HG03097 (cell line): ENCODE results near the gene MORF4L1.
"Not testable (repeated sequence)": the region's sequence is repeated elsewhere in the genome, so short reads cannot be mapped to it uniquely, and the experiment has no call there.

Source experiments
- ATAC-seq: cut with Tn5 transposase; IDR thresholded peaks from one replicate; pipeline ENCODE4 v1.9.1; 2021; ENCODE audit not compliant: unreplicated experiment, low FRiP score

Gene MORF4L1

DNA sequence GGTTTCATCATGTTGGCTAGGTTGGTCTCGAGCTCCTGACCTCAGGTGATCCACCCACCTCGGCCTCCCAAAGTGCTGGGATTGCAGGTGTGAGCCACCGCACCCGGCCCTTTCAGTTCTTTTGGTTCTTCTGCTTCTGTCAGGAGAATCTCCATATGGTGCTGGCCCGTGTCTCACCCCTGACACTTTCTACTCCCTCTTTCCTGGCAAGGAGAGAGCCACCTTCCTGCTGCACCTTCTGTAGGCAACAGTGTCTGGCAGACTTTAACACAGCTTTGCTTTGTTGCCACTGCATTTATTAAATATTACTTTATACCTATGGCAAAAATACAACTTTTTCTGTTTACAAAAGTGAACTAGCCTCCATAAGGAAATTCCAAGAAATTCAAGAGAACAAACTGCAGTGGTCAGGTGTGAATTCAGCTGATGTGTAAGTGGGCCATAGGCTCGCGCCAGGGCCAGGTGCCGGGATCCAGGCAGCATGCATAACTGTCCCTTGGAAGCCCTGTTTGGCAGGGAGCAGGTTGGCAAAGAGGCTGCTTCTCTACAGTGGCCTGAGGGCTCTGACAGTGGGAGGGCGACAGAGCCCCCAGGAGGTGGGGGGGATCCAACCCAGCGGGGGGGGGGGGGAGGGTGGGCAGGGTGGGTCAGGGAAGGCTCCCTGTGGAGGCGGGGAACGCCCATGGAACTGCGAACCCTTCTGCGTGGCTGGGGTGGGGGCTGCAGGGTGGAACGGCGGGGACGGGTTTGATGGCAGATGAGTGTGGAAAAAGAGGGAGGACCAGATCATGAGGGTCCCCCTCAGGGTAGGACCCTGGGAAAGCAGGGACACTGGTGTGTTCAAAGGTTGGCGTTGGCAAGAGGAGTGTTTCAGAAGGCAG lies 51.0 kb downstream of the MORF4L1 start:
- no peak for ATAC-seq

DNA sequence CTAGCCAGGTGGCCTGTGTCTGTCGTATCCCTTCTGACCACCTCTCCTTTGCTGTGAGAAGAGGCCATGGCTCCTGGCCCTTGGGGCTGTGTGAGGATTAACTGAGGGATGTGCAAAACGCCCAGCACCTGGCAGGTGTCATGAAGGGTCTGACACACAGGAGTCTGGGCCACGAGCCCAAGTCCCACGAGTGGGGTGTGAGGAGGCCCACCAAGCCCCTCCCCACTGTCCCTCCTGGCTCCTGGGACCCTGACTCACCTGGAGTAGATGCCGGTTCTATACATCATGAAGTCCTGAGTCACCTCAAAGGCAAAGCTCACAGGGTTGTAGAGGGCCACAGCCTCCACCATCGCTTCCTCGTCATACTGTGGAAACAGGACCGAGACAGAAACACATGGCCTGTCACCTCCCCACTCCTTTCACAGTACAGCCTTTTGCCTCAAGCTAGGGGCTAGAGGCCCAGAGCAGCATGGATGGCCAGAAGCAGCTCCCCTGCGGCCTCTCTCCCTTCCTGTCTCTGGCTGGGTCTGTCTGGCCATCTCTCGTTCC lies 52.5 kb downstream of the MORF4L1 start:
- no peak for ATAC-seq

DNA sequence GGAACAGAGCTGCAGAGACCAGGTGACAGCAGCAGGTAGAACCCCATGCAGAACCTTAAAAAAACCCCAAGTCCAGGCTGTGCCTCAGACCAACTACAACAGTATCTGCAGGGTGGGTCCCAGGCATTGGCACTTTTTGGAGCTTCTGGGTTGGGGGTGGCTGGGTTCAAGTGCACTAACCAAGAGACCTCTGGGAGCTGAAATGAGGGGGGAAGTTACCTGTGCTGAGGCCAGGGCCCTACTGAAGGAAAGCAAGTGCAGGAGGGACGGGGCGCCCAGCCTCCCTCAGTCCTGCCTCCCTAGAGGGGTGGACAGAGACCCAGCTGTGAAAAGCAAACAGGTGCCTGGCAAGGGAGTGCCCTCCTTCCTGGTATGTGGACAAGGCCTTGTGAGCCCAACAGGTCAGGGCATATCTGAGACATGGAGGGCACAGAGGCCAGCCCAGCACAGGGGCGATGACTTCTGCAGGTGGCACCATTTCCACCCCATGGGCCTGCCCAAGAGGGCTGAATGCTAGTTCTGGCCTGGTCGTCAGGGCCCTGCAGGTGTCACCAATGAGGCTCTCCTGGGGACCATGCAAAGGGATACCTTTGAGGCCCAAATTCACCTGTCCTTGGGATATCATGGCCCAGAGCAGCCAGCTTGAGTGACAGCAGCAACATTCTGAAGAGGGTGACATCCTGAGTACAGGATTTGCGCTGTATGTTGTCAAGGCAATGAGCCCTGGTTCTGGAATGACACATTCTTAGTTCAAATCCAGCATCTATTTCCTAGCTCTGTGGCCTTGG lies 53.5 kb downstream of the MORF4L1 start:
- ATAC-seq: no peak

DNA sequence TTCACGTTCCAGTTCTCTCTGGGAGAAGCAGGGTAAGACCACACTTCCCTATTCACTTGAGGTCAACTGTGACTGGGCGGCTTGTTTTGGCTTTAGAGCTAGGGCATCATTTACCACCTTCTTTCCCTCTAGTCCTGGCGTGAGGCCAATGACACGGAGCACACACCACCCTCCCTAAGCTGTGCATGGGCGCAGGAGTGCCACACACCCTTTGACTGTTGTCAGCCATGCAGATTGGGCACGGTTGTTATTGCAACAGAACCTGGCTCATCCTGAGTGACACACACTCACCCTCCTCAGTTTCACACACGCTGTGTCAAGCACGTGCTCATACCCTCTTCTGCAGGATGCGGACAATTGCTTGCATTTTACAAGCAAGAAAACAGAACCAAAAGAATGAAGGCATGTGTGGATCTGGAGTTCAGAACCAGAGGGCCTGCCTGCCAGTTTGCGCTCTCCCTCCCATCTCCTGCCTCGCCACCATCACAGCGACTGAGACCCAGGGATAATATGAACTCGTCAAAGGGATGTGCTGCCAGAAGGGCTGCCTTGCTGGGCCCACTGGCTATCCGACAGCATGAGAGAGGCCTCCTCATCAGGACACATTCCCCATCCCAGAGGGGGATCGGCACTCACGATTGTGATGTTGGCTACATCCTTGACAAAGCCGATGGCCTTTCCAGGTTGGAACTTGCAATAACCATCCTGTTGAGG lies 54.5 kb downstream of the MORF4L1 start:
- ATAC-seq: no peak

DNA sequence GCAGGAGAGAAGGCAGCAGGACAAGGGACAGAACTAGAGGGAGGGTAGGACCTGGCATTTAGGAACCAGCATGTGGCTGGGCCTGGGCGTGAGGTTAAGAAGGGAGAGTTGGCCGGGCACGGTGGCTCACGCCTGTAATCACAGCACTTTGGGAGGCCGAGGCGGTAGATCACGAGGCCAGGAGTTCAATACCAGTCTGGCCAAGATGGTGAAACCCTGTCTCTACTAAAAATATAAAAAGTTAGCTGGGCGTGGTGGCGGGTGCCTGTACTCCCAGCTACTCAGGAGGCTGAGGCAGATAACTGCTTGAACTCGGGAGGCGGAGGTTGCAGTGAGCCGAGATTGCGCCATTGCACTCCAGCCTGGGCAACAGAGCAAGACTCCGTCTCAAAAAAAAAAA lies 55.5 kb downstream of the MORF4L1 start:
- ATAC-seq: not testable (repeated sequence)

DNA sequence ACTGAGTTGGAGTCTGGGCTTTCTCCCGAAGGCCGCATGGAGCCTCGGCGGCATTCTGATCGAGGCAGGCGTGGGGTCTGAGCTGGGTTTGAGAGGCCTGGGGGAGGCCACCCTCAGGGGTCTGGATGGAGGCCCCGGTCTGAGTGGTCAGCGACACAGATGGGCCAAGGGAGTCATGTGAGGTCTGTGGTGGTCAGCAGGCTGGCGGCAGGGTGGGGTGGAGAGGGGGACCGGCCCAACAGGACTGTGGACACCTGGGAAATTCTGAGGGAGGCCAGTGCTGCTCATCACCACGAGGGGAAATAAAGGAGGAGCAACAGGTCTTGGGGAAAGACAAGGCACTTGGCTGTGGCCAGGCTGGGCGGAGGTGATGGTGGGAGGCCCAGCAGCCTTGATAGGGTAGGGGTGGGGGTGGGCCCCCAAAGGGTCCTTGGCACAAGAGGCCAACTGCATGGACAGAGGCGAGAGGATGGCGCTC lies 56.0 kb downstream of the MORF4L1 start:
- no peak for ATAC-seq

DNA sequence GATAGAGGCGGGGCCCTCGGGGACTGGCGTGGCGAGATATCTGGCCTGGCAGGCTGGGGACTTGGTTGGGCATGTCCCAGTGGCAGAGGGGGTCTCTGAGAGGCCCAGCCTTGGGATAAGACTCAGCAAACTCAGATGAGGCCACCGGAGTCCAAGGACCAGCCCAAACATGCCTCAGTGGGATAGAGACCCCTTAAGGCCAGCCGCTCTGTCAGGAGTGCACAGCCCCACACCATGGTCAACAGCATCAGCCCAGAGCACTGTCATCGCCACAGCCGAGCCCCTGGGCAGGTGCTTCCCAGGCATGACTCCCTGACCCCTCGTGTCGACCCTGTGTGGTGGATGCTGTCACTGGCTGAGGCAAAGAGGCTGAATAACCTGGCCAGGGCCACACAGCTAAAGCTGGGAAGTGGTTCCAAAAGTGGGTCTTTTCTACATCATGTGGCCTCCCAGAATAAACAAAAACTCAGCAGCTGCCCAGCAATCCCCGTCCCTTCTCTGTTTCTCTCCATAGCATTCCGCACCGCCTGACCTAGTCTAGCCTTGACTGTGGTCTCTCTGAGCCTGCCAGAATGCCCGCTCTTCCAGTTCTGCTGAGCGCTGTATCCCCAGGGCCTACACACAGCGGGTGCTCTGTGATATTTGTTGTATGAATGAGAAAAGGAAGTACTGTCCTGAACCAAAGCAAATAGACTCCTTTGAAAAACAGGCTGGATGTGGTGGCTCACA lies 57.0 kb downstream of the MORF4L1 start:
- ATAC-seq: no peak

DNA sequence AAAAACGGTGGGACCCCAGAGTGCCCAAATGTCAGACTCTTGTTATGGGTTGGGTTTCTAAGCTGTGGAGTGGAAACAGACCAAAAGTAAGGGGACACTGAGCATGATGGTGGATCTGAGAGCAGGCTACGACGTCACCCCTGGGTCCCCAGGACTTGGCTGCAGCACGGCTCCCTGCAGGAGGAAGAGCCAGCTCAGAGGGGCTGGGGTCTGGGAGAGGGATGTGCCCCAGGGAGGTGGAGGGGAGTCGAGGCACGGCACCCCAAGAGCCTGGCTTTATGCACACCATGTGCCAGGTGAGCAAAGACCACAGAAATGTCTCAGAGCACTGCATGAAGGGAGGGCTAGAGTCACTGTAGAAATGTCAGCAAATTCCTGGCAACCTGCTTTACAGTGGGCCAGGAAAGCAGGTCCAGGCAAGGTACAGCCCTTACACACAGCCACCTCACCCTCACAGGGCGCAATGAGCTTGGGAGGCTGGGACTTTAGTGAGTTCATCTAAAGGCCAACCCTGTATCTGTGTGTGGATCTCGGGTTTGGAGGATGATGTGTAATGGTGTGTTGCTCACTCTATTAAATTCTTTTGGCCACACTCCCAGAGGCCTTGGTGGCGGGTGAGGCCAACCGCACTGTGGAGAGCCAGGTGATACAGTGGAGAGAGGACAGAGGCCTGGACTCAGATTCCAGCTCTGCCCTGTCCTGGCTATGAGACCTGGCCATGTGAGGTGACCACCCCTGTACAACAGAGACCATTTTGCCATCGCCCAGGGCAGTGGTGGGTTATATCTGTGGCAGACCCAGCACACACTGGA lies 58.1 kb downstream of the MORF4L1 start:
- no peak for ATAC-seq

DNA sequence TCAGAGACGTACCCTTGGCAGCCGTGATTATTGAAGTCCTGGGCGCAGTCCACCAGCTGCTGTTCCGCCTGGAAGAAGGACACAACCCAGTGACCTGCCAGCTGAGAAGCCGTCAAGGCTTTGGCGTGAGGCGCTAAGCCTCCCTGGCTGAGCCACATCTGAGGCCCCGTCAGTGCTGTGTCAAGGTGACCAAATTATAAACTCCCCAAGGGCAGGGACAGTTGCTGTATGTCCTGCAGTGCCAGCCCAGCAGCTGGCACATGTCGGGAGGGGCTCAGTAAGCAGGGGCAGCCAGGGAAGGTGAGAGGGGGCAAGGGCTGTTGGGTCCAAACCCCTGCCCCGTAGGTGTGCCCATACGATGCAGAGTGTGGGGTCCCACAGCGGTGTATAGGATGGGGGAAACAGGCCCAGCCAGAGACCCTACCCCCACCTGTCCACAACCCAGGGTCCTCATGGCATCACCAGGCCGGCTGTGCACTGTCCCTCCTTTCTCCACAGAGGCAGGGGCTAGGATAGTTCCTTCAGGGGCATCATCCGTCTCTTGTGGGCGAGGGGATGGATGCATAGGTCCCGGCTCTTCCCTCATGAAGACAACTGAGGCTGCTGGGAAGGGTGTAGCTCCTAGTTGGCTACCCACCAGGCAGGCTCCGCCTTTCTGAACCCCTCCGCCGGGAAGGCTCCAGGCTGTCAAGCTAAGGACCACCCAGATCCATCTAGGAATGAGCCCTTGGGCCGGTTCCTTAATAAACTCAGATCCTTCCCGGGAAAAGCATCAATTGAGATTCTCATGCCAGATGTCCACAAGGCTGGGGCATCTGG lies 59.0 kb downstream of the MORF4L1 start:
- no peak for ATAC-seq

DNA sequence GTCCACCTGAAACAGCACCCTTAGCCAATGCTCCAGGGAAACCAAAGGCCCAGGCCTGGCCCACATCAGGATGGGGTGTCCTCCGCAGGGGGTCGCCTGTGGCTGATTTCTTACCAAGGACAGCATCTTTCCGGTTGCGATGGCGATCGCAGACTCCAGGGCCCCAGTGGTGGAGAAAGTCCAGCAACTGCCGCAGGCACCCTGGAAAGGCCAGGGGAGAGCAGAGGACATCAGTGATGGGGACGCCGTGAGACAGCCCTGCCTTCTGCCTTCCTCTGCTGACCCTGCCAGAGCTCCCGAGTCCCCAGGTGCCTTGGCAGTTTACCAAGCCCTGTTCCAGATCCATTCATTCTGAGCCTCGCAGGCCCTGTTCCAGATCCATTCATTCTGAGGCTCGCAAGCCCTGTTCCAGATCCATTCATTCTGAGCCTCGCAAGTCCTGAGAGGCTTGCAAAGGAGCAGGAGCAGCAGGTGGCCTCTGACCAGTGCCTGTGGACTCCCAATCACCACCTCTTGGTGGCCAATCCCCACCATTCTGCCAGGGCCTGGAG lies 59.6 kb downstream of the MORF4L1 start:
- ATAC-seq: no peak

DNA sequence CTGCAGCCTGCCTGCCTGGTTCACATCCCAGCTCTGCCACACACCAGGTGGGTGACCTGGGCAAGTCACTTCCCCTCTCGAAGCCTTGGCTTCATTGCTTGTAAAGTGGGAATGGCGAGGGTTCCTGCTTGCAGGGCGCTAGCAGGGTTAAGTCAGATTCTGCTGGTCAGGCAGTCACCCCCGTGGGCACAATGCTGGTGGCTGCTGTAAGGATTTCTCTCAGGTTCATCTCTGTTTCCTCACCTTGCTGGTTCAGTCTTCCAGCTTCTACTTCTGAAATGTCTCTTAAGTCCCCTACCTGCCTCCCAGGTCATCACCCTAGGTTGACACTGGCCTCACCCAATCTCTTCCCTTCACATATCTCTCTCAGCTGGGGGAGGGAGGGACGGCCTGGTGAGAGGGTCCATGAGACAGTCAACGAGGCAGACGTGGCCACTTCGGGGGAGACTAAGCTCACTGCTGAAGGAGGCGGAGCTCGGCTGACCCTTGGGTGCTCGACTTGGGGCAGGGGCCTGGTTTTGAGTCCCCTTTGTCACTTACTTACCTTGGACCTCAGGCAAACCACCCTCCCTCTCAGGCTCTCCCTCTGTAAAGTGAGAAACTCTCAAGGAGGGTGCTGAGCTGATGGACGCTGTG lies 60.6 kb downstream of the MORF4L1 start:
- no peak for ATAC-seq

DNA sequence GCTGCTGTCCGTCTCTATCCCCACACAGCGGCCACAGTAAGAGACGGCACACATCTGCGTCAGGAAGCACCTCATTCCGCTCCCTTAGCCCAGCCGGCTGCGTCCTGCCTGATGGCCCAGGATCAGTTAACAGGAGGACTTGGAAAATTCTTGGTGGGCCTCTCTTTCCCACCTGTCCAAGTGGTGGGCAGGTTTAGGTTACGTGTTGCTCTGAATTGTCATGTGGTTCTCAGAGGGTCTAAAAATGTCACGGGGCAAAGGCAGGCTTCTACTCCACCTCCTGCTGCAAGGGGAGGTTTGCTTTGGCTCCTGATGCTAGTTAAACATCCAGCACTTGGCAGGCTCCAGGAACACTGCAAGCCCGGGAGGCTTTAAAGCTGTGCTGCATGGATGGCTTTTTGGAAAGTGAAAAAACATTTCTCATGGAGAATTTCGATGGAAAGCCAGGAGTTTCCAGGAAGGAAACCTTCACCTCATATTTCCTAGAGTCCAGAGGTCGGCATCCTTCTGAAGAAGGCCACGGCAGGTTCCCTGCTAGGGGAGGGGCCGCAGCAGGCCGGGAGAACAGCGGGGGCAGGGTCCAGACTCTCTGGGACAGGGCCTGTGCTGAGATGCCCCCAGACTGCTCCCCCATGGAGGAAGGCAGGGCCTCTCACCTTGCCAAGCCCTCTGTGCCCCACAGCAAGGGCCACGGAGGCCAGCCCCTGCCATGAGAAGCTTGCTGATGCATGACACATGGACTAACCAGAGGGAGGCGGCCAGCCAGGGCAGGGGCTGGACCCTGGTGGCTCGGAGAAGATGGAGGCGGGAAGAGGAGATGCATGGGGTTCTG lies 61.3 kb downstream of the MORF4L1 start:
- no peak for ATAC-seq

DNA sequence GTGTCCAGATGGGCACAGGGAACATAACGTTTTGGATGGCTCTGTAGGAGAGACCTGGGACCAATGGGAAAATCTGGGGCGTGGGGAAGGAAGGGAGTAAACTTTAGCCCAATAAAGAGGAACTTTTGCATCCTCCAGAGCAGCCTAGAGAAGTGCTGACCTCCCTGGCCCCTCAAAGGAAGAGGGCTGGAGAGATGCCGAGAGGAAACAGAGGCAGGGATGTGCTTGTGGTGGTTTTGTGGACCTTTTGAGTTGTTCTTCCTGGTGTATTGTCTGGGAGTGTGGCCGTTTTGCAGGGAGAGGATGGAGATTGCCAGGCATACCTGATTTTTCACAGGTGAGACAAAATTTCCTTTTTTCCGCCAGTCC lies 61.9 kb downstream of the MORF4L1 start:
- ATAC-seq: no peak

DNA sequence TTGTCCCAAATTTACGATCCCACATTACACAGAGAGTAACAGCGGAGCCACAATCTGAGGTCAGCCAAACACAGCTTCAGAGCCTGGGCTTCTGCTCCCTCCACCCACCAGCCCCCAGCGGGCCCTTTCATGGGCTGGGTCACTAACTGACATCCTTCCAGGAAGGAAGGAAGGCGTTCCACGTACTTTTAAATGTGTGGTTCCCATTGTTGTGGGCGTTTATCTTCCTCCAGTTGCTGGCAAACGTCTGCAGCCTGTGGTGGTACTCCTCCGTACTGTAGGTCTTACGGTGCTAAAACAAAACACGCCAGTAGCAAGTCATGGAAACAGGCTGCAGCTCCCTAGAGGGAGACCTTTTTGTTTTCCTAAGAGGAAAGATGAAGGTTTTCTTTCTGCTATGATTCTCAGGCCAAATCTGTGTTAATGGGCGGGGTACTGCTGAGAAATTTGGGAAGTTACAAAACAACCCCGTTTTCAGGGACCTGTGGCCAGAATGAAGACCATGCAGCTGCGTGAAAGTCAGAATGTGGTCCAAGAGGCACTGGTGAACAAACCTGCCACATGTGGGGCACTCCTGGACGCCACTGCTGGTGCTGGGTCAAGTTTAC lies 64.5 kb downstream of the MORF4L1 start:
- no peak for ATAC-seq

DNA sequence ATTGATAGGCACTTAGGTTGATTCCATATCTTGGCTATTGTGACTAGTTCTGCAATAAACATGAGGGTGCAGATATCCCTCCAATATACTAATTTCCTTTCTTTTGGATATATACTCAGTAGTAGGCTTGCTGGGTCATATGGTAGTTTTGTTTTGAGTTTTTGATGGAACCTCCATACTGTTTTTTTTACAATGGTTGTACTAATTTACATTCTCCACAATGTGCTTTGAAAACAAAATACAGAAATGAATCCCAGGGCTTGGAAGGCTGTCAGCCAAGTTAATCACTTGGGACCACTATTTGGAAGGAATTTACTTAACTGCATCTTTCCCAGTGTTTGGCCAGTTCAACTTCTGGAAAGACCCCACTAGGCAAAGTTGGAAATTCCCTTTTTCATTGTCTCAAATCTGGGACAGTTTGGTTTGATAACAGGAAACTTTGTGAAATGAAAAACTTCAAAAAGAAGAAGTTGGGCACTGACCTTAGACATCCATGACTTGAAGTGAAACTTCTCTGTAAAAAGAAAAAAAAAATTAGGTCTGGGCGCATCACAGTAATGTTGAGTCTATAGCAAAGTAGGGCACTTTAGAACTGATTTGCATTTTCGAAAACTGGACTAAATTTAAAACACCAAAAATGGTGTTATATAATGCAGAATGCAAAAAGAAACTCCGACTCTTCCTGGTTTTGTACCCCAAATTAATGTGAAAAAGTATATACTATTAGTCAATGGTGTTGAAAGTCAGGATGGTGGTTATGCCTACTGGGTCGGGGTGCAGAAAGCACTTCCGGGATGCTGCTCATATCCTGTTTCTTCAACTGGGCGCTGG lies 66.2 kb downstream of the MORF4L1 start:
- peak; percentile 74 for ATAC-seq

DNA sequence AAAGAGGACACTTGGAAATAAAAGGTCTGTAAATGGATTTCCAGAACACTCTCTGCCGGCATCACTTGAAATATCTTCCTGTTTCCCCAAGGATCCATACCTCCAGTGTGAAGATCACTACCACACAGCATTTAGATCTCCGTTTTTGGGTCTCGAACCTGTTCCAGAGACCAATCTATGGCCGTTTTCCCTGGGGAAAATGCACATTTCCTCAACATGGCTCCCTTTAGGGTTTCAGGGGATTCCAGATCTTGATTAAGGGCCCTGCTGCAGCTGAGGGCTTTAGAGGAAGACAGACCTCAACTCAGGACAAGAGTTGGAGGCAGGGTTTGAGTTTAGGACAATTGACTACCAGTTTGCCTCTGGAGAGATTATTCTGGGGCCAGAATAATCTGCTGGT lies 70.1 kb downstream of the MORF4L1 start:
- ATAC-seq: no peak
